HG02678 (cell line): ENCODE data around the gene DCAF7.

Experiments
- ATAC-seq: cut with Tn5 transposase; IDR thresholded peaks from one replicate; pipeline ENCODE4 v1.9.1; 2021; ENCODE audit warnings: mild to moderate bottlenecking, moderate library complexity; ENCODE audit not compliant: unreplicated experiment

Gene DCAF7

GRCh38 chr17:63579633-63580032, 29.4 kb downstream of the DCAF7 start:
- ATAC-seq, result no peak

- ATAC-seq, result no peak
Observed at GRCh38 chr17:63587770-63588169, 37.5 kb downstream of the DCAF7 start.

GRCh38 chr17:63588797-63589196, 38.5 kb downstream of the DCAF7 start:
- ATAC-seq, result no peak

GRCh38 chr17:63589646-63590045, 39.4 kb downstream of the DCAF7 start:
- ATAC-seq, result no peak

DNA sequence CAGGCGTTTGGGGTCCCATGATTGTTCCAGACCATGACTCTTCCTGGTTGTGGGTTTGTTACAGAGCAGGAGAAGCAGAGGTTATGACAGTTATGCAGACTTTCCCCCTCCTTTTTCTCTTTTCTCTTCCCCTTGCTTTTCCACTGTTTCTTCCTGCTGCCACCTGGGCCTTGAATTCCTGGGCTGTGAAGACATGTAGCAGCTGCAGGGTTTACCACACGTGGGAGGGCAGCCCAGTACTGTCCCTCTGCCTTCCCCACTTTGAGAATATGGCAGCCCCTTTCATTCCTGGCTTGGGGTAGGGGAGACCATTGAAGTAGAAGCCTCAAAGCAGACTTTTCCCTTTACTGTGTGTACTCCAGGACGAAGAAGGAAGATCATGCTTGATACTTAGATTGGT, 42.5 kb downstream of the DCAF7 start:
- ATAC-seq, result no peak

- no peak for ATAC-seq
Observed at GRCh38 chr17:63595132-63595531, 44.9 kb downstream of the DCAF7 start.

DNA sequence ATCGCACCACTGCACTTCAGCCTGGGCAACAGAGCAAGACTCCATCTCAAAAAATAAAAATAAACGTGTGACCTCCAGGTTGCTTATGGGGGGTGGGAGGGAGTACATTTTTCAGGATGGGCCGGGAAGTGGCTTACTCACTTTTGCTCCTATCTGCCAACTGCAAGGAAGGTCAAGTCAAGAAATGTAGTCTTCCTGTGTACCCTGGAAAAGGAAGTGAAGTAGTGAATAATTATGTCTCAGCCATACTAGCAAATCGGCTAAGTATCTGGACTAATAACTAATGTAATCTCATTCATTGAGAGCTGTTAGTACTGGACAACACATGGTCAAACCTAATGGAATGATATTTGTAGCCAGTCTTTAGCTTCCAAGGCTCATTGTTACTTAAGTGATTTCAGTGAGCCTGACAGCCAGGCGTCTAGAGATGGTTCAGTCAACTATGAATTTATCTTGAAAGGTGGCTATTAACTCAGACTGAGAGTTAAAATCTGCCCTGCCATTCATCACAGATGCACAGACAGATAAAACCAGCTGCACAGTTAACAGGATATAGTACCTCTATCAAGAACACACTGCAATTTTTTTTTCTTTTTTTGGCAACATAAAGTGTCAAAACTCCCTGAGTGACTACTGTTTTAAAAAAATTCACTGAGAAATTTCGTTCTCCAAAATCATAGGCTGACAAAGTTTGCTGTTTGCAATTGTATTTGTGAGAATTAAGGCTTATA, 46.7 kb downstream of the DCAF7 start:
- ATAC-seq, result no peak

DNA sequence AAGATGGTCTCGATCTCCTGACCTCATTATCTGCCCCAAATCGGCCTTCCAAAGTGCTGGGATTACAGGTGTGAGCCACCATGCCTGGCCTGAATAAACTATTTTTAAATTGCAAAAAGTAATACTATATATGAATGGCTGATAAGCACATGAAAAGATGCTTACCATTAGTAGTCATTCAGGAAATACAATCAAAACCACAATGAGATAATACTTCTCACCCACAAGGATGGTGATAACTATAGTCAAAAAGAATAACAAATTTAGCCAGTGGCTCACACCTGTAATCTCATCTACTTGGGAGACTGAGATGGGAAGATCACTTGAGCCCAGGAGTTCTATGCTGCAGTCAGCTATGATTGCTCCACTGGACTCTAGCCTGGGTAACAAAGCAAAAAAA, 48.0 kb downstream of the DCAF7 start:
- no peak for ATAC-seq

DNA sequence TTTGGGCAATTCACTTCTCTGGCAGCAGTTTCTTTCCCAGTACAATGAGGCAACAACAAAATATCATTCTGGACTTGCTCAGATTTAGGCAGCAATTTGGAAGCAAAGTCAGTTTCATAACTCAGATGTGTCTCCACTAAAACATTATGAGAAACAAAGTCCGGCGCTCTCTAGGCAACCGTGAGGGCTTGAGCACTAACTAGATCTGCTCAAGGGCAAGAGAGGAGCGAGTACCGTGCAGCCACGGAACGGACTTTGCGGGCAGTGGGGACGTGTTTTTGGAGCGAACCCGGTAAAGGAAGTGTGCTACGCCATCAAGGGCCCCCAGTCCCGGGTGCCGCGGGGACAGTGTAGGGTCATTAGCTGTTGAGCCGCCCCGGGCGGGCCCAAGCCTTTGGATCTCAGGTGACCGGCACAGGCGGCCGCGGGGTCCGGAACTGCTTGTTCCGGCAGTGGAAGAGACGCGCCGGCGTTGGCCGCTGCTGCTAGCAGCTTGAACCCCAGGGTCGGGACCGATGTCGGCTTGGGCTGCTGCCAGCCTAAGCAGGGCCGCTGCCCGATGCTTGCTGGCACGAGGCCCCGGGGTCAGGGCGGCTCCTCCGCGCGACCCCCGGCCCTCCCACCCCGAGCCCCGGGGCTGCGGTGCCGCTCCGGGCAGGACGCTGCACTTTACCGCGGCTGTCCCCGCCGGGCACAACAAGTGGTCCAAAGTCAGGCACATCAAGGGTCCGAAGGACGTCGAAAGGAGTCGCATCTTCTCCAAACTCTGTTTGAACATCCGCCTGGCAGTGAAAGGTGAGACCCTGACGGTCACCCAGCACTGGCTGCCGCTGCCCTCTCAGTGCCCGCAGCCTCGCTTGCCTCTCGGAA, 50.5 kb downstream of the DCAF7 start, which contains the start of gene TACO1:
TSS of gene TACO1 (plus strand) at position 327 of the 870 bp plus-strand sequence. CDS start at position 516, 189 bp downstream.
- ATAC-seq, result peak; percentile 94

DNA sequence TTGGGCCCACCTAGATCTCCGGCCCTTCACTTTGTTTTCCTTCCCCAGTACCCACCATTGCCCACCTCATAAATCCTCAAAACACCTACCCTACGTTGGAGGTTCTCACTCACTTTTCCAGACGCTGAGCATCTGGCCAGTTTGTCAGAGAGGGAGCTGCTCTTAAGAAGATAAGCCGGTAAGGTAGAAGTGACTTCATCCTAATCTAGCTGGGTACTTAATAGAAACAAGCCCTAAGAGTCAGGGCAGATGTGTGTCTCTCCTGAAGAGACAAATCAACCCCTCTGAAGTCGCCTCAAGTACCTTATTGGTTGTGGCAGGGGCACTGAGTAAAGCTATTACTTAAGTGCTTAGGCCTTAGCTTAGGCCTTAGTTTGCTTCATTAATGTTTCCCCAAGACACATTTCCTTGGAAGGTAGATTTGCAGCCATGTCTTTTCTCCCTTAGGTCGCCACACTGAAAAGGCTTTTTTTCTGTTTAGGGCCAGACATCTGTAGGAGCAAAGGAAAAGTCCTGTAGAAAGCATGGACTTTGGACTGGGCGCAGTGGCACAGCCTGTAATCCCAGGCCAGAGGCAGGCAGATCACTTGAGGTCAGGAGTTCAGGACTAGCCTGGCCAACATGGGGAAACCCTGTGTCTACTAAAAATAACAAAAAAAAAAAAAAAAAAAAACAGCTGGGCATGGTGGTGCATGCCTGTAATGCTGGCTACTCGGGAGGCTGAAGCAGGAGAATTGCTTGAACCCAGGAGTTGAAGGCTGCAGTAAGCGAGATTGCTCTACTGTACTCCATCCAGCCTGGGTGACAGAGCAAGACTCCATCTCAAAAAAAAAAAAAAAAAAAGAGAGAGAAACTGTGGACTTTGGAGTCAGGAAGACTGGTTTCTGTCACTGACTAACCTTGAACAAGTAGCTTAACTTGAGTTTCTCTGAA, 51.4 kb downstream of the DCAF7 start:
- ATAC-seq, result no peak

DNA sequence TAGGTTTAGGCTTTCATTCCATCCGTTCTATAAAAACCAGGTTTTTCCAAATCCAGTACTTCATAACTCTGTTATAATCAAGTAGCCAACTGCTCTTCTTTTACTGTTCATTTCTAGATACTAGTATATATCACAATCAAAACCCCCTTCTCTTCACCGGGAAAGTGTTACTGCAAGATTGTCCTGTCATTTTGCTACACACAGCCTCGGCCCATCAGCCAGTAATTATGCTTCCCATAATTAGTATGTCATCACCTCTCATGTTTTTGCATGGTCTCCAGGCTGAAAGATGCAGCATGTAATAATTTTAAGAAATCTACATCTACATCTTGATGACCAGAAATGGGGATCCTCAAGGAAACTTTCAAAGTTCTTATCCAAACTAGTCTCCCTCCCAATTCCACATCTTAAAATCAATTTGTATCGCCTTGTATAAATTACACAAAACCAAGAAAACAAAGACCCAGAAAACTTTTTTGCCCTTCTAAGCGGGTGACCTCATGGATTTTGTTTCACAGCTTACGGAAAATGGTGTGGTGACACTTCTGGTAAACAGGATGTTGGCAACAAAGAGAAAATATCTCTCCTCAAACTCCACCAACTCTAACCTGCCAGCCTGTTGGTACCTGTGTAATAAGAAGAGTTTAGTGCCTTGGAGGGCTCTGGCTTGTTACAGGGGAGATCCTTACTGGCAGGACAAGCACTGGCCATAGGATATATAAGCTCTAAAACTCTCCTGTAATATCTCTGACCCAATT, 59.7 kb downstream of the DCAF7 start:
- no peak for ATAC-seq

- ATAC-seq, result no peak
Observed at GRCh38 chr17:63610854-63611253, 60.6 kb downstream of the DCAF7 start.

DNA sequence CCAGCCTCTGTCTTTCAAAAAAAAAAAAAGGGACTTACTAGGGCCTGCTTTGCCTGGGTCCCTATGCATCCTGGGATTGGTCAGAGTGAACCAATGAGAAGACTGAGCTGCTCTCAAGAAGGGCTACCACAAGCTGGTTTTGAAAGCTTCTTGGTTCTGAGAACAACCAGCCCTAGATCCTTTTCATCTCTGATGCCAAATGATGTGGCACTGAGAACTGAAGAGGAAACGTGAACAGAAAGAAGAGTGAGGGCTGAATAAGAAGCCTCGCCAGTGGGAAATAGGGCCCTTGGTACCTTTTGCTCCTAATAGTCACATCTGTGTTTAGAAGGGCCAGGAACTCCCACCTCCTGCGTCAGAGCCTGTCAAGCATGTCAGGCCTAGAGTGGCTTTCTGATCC, 61.1 kb downstream of the DCAF7 start:
- ATAC-seq, result no peak

DNA sequence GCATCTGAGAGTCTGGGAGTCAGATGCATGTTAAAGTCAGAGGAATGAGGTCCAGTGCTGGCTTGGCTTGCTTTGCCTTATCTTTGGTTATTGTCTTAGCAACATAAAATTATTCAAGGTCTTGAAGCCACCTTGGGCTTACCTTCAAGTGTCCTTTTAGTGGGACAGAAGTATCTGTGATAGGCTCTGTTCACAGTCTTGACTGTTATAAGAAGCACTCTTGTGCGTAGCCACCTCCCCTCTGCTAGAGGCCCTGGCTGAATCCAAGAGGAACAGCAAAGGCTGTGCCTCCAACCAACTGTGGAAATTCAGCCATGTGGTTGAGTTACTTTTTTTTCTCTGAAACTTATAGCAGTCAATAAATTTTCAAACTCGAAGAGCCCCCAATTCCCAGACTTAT, 63.4 kb downstream of the DCAF7 start:
- no peak for ATAC-seq

GRCh38 chr17:63621229-63621683, 71.0 kb downstream of the DCAF7 start:
- no peak for ATAC-seq

- ATAC-seq, result peak; percentile 90
Observed at GRCh38 chr17:63621684-63622573, 71.7 kb downstream of the DCAF7 start, which contains the start of gene MAP3K3. Gene MAP3K3 (plus strand): TSS chr17:63622417. CDS start chr17:63622760, 343 bp downstream.

GRCh38 chr17:63622574-63623390, 72.5 kb downstream of the DCAF7 start:
- ATAC-seq, result peak; percentile 30
